ENCODE measurements around the gene FHIT. TPM values are rescaled to one million over a fixed set of nuclear protein-coding genes. Genes with fewer than 3 reads are reported as not detected.

FHIT gene
- total and polyA plus RNA-seq, 4 donors = 6.9 to 16.5 (median 9.9) TPM

GRCh38 chr3:60268123-60268522 is 983.1 kb downstream of the FHIT start:
- no peaks in the 10 kb centered on the region for H3K36me3 ChIP-seq (ENCODE audit: control insufficient read depth, insufficient read depth, low read length)
- no peak overlapping the region for H3K27ac ChIP-seq (ENCODE audit: low read depth, low read length)
- H3K4me3 ChIP-seq (ENCODE audit: low read depth, low read length) = no peak overlapping the region
- H3K27me3 ChIP-seq (ENCODE audit: control insufficient read depth, insufficient read depth, low read length) = no peaks in the 10 kb centered on the region
- no peaks in the 10 kb centered on the region for H3K9me3 ChIP-seq (ENCODE audit: control insufficient read depth, insufficient read depth, low read length)
- no peak for DNase-seq (ENCODE audit: low read depth in 4 of 6, low spot score in 6 of 6)
- no CpG with 5 or more reads among the region's 2 CpGs for WGBS (ENCODE audit: insufficient coverage)
- no peaks in the 10 kb centered on the region for H3K4me1 ChIP-seq (ENCODE audit: control insufficient read depth, insufficient read depth, low read length)

- Histone ChIP-seq H3K27me3 (ENCODE audit: control insufficient read depth, insufficient read depth, low read length) (no peaks in the 10 kb centered on the region), H3K4me3 (ENCODE audit: low read depth, low read length) (no peak overlapping the region), H3K4me1 (ENCODE audit: control insufficient read depth, insufficient read depth, low read length) (no peaks in the 10 kb centered on the region), H3K27ac (ENCODE audit: low read depth, low read length) (no peak overlapping the region), H3K9me3 (ENCODE audit: control insufficient read depth, insufficient read depth, low read length) (no peaks in the 10 kb centered on the region), H3K36me3 (ENCODE audit: control insufficient read depth, insufficient read depth, low read length) (no peaks in the 10 kb centered on the region)
- DNase-seq (ENCODE audit: low read depth in 4 of 6, low spot score in 6 of 6) = no peak
- WGBS (ENCODE audit: insufficient coverage) = no CpG with 5 or more reads among the region's 2 CpGs
These were observed 984.8 kb downstream of the FHIT start for GRCh38 chr3:60266444-60266843.

- no peaks in the 10 kb centered on the region for H3K36me3 ChIP-seq (ENCODE audit: control insufficient read depth, insufficient read depth, low read length)
- DNase-seq (ENCODE audit: low read depth in 4 of 6, low spot score in 6 of 6) = no peak
- no peak overlapping the region for H3K4me3 ChIP-seq (ENCODE audit: low read depth, low read length)
- no peaks in the 10 kb centered on the region for H3K27me3 ChIP-seq (ENCODE audit: control insufficient read depth, insufficient read depth, low read length)
- no peaks in the 10 kb centered on the region for H3K9me3 ChIP-seq (ENCODE audit: control insufficient read depth, insufficient read depth, low read length)
- H3K4me1 ChIP-seq (ENCODE audit: control insufficient read depth, insufficient read depth, low read length) = no peaks in the 10 kb centered on the region
- H3K27ac ChIP-seq (ENCODE audit: low read depth, low read length) = no peak overlapping the region
These were observed 988.1 kb downstream of the FHIT start for GRCh38 chr3:60263191-60263590.

- no peak overlapping the region for H3K4me3 ChIP-seq (ENCODE audit: low read depth, low read length)
- WGBS (ENCODE audit: insufficient coverage) = no CpG with 5 or more reads among the region's 2 CpGs
- no peaks in the 10 kb centered on the region for H3K4me1 ChIP-seq (ENCODE audit: control insufficient read depth, insufficient read depth, low read length)
- no peak for DNase-seq (ENCODE audit: low read depth in 4 of 6, low spot score in 6 of 6)
- H3K36me3 ChIP-seq (ENCODE audit: control insufficient read depth, insufficient read depth, low read length) = no peaks in the 10 kb centered on the region
- H3K27ac ChIP-seq (ENCODE audit: low read depth, low read length) = no peak overlapping the region
- H3K9me3 ChIP-seq (ENCODE audit: control insufficient read depth, insufficient read depth, low read length) = no peaks in the 10 kb centered on the region
- no peaks in the 10 kb centered on the region for H3K27me3 ChIP-seq (ENCODE audit: control insufficient read depth, insufficient read depth, low read length)
These were observed 988.7 kb downstream of the FHIT start for GRCh38 chr3:60262546-60262945.

GRCh38 chr3:60260546-60260945 is 990.7 kb downstream of the FHIT start:
- DNase-seq (ENCODE audit: low read depth in 4 of 6, low spot score in 6 of 6) = no peak
- no peak overlapping the region for H3K4me3 ChIP-seq (ENCODE audit: low read depth, low read length)
- no peaks in the 10 kb centered on the region for H3K27me3 ChIP-seq (ENCODE audit: control insufficient read depth, insufficient read depth, low read length)
- WGBS (ENCODE audit: insufficient coverage) = 50% methylated on average over 2 of the region's 5 CpGs
- H3K36me3 ChIP-seq (ENCODE audit: control insufficient read depth, insufficient read depth, low read length) = no peaks in the 10 kb centered on the region
- no peaks in the 10 kb centered on the region for H3K4me1 ChIP-seq (ENCODE audit: control insufficient read depth, insufficient read depth, low read length)
- no peaks in the 10 kb centered on the region for H3K9me3 ChIP-seq (ENCODE audit: control insufficient read depth, insufficient read depth, low read length)
- H3K27ac ChIP-seq (ENCODE audit: low read depth, low read length) = no peak overlapping the region

- H3K9me3 ChIP-seq (ENCODE audit: control insufficient read depth, insufficient read depth, low read length) = no peaks in the 10 kb centered on the region
- no peaks in the 10 kb centered on the region for H3K27me3 ChIP-seq (ENCODE audit: control insufficient read depth, insufficient read depth, low read length)
- no peak for DNase-seq (ENCODE audit: low read depth in 4 of 6, low spot score in 6 of 6)
- H3K4me1 ChIP-seq (ENCODE audit: control insufficient read depth, insufficient read depth, low read length) = no peaks in the 10 kb centered on the region
- H3K36me3 ChIP-seq (ENCODE audit: control insufficient read depth, insufficient read depth, low read length) = no peaks in the 10 kb centered on the region
- H3K27ac ChIP-seq (ENCODE audit: low read depth, low read length) = no peak overlapping the region
- no peak overlapping the region for H3K4me3 ChIP-seq (ENCODE audit: low read depth, low read length)
- 53% methylated on average over 2 of the region's 3 CpGs for WGBS (ENCODE audit: insufficient coverage)
These were observed 1000.4 kb downstream of the FHIT start for GRCh38 chr3:60250810-60251209.

- peak in 1 of 6 donors; percentile 73 for DNase-seq (ENCODE audit: low read depth in 4 of 6, low spot score in 6 of 6)
- WGBS (ENCODE audit: insufficient coverage) = 83% methylated on average over 1 of the region's 2 CpGs
These were observed 1001.0 kb downstream of the FHIT start for GRCh38 chr3:60250206-60250605.

GRCh38 chr3:60246361-60246760 is 1004.9 kb downstream of the FHIT start:
- Histone ChIP-seq H3K27me3 (ENCODE audit: control insufficient read depth, insufficient read depth, low read length) (no peaks in the 10 kb centered on the region), H3K9me3 (ENCODE audit: control insufficient read depth, insufficient read depth, low read length) (no peaks in the 10 kb centered on the region), H3K27ac (ENCODE audit: low read depth, low read length) (no peak overlapping the region), H3K36me3 (ENCODE audit: control insufficient read depth, insufficient read depth, low read length) (no peaks in the 10 kb centered on the region), H3K4me1 (ENCODE audit: control insufficient read depth, insufficient read depth, low read length) (no peaks in the 10 kb centered on the region), H3K4me3 (ENCODE audit: low read depth, low read length) (no peak overlapping the region)
- no peak for DNase-seq (ENCODE audit: low read depth in 4 of 6, low spot score in 6 of 6)
- no CpG with 5 or more reads among the region's 4 CpGs for WGBS (ENCODE audit: insufficient coverage)

More at GRCh38 chr3:60250206-60250605, 1001.0 kb downstream of the FHIT start:
- no peaks in the 10 kb centered on the region for H3K27me3 ChIP-seq (ENCODE audit: control insufficient read depth, insufficient read depth, low read length)
- no peaks in the 10 kb centered on the region for H3K9me3 ChIP-seq (ENCODE audit: control insufficient read depth, insufficient read depth, low read length)
- H3K27ac ChIP-seq (ENCODE audit: low read depth, low read length) = no peak overlapping the region
- H3K4me3 ChIP-seq (ENCODE audit: low read depth, low read length) = no peak overlapping the region
- no peaks in the 10 kb centered on the region for H3K4me1 ChIP-seq (ENCODE audit: control insufficient read depth, insufficient read depth, low read length)
- H3K36me3 ChIP-seq (ENCODE audit: control insufficient read depth, insufficient read depth, low read length) = no peaks in the 10 kb centered on the region

- no peaks in the 10 kb centered on the region for H3K9me3 ChIP-seq (ENCODE audit: control insufficient read depth, insufficient read depth, low read length)
- H3K36me3 ChIP-seq (ENCODE audit: control insufficient read depth, insufficient read depth, low read length) = no peaks in the 10 kb centered on the region
- no peak overlapping the region for H3K4me3 ChIP-seq (ENCODE audit: low read depth, low read length)
- no peak for DNase-seq (ENCODE audit: low read depth in 4 of 6, low spot score in 6 of 6)
- H3K4me1 ChIP-seq (ENCODE audit: control insufficient read depth, insufficient read depth, low read length) = no peaks in the 10 kb centered on the region
- H3K27me3 ChIP-seq (ENCODE audit: control insufficient read depth, insufficient read depth, low read length) = no peaks in the 10 kb centered on the region
- WGBS (ENCODE audit: insufficient coverage) = no CpG with 5 or more reads among the region's 5 CpGs
- no peak overlapping the region for H3K27ac ChIP-seq (ENCODE audit: low read depth, low read length)
These were observed 1007.8 kb downstream of the FHIT start for GRCh38 chr3:60243456-60243855.

- no CpG with 5 or more reads among the region's 3 CpGs for WGBS (ENCODE audit: insufficient coverage)
- no peaks in the 10 kb centered on the region for H3K4me1 ChIP-seq (ENCODE audit: control insufficient read depth, insufficient read depth, low read length)
- H3K36me3 ChIP-seq (ENCODE audit: control insufficient read depth, insufficient read depth, low read length) = no peaks in the 10 kb centered on the region
- H3K9me3 ChIP-seq (ENCODE audit: control insufficient read depth, insufficient read depth, low read length) = no peaks in the 10 kb centered on the region
- peak in 1 of 6 donors; percentile 57 for DNase-seq (ENCODE audit: low read depth in 4 of 6, low spot score in 6 of 6)
- no peak overlapping the region for H3K4me3 ChIP-seq (ENCODE audit: low read depth, low read length)
- H3K27me3 ChIP-seq (ENCODE audit: control insufficient read depth, insufficient read depth, low read length) = no peaks in the 10 kb centered on the region
- no peak overlapping the region for H3K27ac ChIP-seq (ENCODE audit: low read depth, low read length)
These were observed 1010.8 kb downstream of the FHIT start for GRCh38 chr3:60240492-60240891.

All from spinal cord (tissue), 10 donors.